Measurements from ENCODE around the gene GPHB5.
A peak's percentile ranks its signal among the peaks of the same experiment; 100 is the strongest.
"Not testable (repeated sequence)": the region's sequence is repeated elsewhere in the genome, so short reads cannot be mapped to it uniquely, and the experiment has no call there.

Gene GPHB5

GRCh38 chr14:63304429-63304828 lies 14.3 kb downstream of the GPHB5 start:
- not testable (repeated sequence) for H3K4me1 Mint-ChIP-seq; H3K36me3 Mint-ChIP-seq; H3K27ac Mint-ChIP-seq; ATAC-seq (ENCODE audit: low read depth); DNase-seq (ENCODE audit: low spot score in 2 of 2); H3K4me3 Mint-ChIP-seq; H3K9me3 Mint-ChIP-seq; H3K27me3 Mint-ChIP-seq

DNA sequence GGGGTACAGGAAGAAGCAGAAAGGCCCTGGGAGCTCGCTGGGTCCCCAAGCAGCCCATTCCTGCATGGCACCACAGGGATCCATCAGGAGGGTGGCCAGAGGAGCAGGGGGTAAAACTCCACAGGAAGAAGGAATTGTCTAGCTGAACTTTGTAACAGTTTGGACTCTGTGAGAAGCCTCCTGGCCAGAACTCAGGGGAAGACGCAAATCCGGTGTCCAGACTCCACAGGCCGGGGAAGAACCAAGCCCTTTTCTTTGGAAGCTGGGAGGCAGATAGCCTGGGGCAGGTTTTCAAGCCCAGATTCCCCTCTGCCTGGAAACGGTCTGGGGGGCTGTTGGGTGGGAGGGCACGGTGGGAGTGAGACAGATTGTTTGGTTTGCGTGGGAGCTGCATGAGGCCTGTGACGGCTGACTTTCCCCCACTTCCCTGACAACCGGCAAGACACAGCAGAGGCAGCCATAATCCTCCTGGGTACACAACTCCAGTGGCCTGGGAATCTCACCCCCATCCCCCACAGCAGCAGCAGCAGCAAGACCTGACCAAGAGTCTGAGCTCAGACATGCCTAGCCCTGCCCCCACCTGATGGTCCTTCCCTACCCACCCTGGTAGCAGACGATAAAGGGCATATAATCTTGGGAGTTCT lies 16.7 kb downstream of the GPHB5 start:
- Mint-ChIP-seq H3K4me1 (no peaks in the 10 kb centered on the region), H3K27me3 (peaks cover 2% of the 10 kb centered on the region), H3K9me3 (no peaks in the 10 kb centered on the region), H3K36me3 (no peaks in the 10 kb centered on the region), H3K27ac (no peak overlapping the region), H3K4me3 (no peak overlapping the region)
- DNase-seq (ENCODE audit: low spot score in 2 of 2) (no peak), ATAC-seq (ENCODE audit: low read depth) (no peak)

GRCh38 chr14:63300854-63301253 lies 17.9 kb downstream of the GPHB5 start:
- DNase-seq (ENCODE audit: low spot score in 2 of 2) (no peak), ATAC-seq (ENCODE audit: low read depth) (no peak)
- Mint-ChIP-seq H3K27me3 (peaks cover 2% of the 10 kb centered on the region), H3K36me3 (no peaks in the 10 kb centered on the region), H3K4me3 (no peak overlapping the region), H3K27ac (no peak overlapping the region), H3K9me3 (no peaks in the 10 kb centered on the region), H3K4me1 (no peaks in the 10 kb centered on the region)

- peaks cover 8% of the 10 kb centered on the region for H3K4me1 Mint-ChIP-seq
- no peak overlapping the region for H3K27ac Mint-ChIP-seq
- ATAC-seq (ENCODE audit: low read depth) (no peak), DNase-seq (ENCODE audit: low spot score in 2 of 2) (no peak)
- H3K9me3 Mint-ChIP-seq, result no peaks in the 10 kb centered on the region
- peaks cover 2% of the 10 kb centered on the region for H3K27me3 Mint-ChIP-seq
- H3K36me3 Mint-ChIP-seq, result no peaks in the 10 kb centered on the region
- no peak overlapping the region for H3K4me3 Mint-ChIP-seq
These were observed 19.2 kb downstream of the GPHB5 start for GRCh38 chr14:63299351-63300110.

DNA sequence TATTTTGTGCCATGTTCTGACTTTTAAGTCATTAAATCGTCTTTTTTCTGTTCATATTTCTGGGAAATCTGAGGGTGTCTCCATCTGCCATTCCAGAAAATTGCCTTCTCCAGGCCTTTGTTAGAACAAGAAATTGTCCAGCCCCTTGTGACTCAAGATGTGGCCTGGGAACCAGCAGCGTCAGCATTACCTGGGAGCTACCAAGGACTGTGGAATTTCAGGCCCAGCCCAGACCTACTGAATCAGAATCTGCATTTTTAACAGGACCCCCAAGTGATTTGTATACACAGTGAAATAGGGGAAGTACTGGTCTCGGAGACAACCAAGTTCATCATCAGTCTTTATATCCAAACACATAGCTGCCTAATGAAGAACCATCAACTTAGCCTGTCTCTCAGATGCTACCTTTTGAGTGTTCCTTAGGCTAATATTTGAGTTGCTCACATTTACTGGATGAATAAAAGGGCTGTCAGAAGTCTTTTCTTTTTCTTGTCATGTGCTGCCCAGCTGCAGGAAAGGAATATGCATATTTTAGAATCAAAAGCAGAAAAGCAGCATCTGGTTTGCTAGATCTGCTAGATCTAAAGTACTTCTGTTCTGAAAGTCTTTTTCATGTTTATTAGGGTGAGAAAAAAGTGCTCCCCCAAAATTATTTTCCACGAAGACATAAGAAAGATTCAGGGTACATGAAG lies 21.2 kb downstream of the GPHB5 start:
- H3K4me3 Mint-ChIP-seq, result no peak overlapping the region
- ATAC-seq (ENCODE audit: low read depth), result no peak
- no peak for DNase-seq (ENCODE audit: low spot score in 2 of 2)
- peaks cover 2% of the 10 kb centered on the region for H3K27me3 Mint-ChIP-seq
- H3K27ac Mint-ChIP-seq, result no peak overlapping the region
- H3K9me3 Mint-ChIP-seq, result no peaks in the 10 kb centered on the region
- peaks cover 10% of the 10 kb centered on the region for H3K4me1 Mint-ChIP-seq
- H3K36me3 Mint-ChIP-seq, result no peaks in the 10 kb centered on the region

DNA sequence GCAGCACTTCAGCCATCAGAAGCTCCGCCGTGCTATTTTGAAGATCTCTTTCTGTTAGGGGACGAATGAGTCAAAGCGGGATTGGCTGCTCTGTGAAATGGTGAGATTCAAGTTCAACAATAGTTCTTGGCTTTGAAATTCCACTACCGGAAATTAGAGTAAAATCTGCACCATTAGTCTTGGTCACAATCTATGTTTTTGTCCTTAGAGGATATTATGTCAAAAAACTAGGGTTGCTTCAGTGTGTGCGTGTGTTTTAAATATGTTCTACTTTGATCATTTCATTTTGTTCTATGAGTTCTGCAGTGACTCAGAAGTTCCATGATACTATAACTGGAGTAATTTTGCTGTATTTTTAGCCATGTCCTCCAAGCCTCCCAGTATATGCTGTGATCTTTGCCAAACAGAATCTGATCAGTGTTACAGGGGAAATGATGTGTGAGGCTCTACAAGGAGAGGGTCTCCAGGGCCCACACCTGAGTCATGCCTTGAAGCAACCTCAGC lies 22.6 kb downstream of the GPHB5 start:
- H3K9me3 Mint-ChIP-seq, result no peaks in the 10 kb centered on the region
- H3K4me3 Mint-ChIP-seq, result no peak overlapping the region
- no peak overlapping the region for H3K27ac Mint-ChIP-seq
- no peaks in the 10 kb centered on the region for H3K36me3 Mint-ChIP-seq
- ATAC-seq (ENCODE audit: low read depth) (no peak), DNase-seq (ENCODE audit: low spot score in 2 of 2) (no peak)
- peaks cover 6% of the 10 kb centered on the region for H3K27me3 Mint-ChIP-seq
- H3K4me1 Mint-ChIP-seq, result peaks cover 10% of the 10 kb centered on the region

DNA sequence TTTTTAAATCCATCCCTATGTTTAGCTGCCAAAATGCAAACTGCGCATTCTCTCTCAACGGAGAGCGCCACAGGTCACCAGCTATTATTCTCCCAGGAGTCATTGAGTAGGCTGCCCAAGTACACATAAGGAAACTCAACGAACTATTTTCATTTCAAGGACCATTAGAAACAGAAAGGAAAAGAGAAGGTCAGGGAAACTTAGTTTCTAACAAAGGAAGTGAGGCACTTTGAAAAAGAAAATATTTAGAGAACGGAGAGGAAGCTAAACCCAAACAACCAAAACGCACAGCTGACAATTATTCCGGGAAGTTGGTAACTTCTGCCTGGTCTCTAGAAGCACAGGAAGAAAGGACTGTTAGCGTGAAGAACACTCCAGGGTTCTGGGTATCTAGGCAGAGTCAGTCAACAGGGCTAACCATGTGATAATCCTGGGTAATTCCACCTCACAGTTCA lies 23.5 kb downstream of the GPHB5 start:
- Mint-ChIP-seq H3K9me3 (no peaks in the 10 kb centered on the region), H3K36me3 (no peaks in the 10 kb centered on the region), H3K4me1 (peaks cover 10% of the 10 kb centered on the region), H3K27ac (peak overlapping the region; percentile 10), H3K4me3 (peak overlapping the region; percentile 56), H3K27me3 (peaks cover 8% of the 10 kb centered on the region)
- ATAC-seq (ENCODE audit: low read depth) (peak; percentile 24), DNase-seq (ENCODE audit: low spot score in 2 of 2) (no peak)

DNA sequence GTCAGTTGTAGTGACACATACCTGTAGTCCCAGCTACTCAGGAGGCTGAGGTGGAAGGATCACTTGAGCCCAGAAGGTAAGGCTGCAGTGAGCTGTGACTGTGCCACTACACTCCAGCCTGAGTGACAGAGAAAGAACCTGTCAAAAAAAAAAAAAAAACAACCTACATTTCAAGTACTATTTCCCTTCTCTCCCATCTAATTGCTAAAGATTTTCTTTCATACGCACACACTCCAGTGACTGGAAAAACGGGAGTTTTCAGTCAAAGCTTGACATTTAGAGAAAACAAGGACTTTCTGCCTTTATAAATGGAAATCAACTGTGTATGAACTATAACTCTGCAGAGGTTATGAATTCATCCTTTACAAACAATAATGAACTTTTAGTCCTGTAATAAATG lies 25.9 kb downstream of the GPHB5 start:
- ATAC-seq (ENCODE audit: low read depth) (no peak), DNase-seq (ENCODE audit: low spot score in 2 of 2) (no peak)
- Mint-ChIP-seq H3K27me3 (peaks cover 8% of the 10 kb centered on the region), H3K36me3 (no peaks in the 10 kb centered on the region), H3K27ac (no peak overlapping the region), H3K4me1 (peaks cover 10% of the 10 kb centered on the region), H3K9me3 (no peaks in the 10 kb centered on the region), H3K4me3 (no peak overlapping the region)

- H3K27me3 Mint-ChIP-seq, result peaks cover 8% of the 10 kb centered on the region
- ATAC-seq (ENCODE audit: low read depth) (no peak), DNase-seq (ENCODE audit: low spot score in 2 of 2) (no peak)
- peaks cover 10% of the 10 kb centered on the region for H3K4me1 Mint-ChIP-seq
- H3K4me3 Mint-ChIP-seq, result no peak overlapping the region
- no peaks in the 10 kb centered on the region for H3K9me3 Mint-ChIP-seq
- no peak overlapping the region for H3K27ac Mint-ChIP-seq
- H3K36me3 Mint-ChIP-seq, result no peaks in the 10 kb centered on the region
These were observed 27.8 kb downstream of the GPHB5 start for GRCh38 chr14:63290741-63291430.

- no peak for DNase-seq (ENCODE audit: low spot score in 2 of 2)
- H3K9me3 Mint-ChIP-seq, result no peaks in the 10 kb centered on the region
- ATAC-seq (ENCODE audit: low read depth), result no peak
- no peaks in the 10 kb centered on the region for H3K4me1 Mint-ChIP-seq
- H3K27ac Mint-ChIP-seq, result no peak overlapping the region
- H3K36me3 Mint-ChIP-seq, result no peaks in the 10 kb centered on the region
- H3K27me3 Mint-ChIP-seq, result peaks cover 8% of the 10 kb centered on the region
- H3K4me3 Mint-ChIP-seq, result no peak overlapping the region
These were observed 29.9 kb downstream of the GPHB5 start for GRCh38 chr14:63288853-63289252.

DNA sequence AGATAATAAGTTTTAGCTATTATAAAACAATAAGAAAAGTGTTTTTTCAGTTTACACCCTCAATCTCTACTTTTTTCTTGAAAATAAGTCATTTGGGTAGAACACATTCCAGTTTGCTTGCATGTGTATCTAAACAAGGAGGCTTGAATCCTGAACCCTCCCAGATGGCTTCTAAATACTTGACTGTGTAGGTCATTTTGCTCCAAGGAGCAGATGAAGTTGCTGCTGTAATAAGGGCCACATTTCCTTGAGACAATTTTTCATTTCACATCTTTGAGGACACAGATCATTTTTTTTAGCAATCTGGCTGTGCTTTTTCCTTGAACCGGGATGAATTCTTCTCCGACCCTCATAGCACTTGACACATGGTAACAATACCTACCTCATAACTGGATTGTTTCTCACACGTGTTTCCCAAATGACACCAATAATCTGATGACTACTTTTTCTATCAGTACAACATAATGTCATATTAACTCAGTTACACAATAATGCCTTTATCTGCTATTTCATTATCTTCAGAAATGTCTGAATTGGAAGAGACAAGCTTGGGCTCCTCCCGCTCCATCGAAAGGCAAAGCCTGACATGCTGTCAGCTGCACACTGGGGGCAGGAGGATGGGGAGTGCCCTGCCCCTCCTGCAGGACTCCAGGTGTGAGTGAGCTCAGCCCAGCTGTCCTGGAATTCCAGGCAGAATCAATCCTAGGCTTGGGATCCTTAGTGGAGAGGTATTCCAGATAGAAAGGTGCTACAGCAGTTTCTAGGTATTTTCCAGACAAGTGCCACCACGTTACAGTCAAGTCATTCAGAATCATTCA lies 30.9 kb downstream of the GPHB5 start:
- ATAC-seq (ENCODE audit: low read depth) (no peak), DNase-seq (ENCODE audit: low spot score in 2 of 2) (no peak)
- no peaks in the 10 kb centered on the region for H3K4me1 Mint-ChIP-seq
- no peak overlapping the region for H3K27ac Mint-ChIP-seq
- H3K9me3 Mint-ChIP-seq, result no peaks in the 10 kb centered on the region
- peaks cover 8% of the 10 kb centered on the region for H3K27me3 Mint-ChIP-seq
- H3K36me3 Mint-ChIP-seq, result no peaks in the 10 kb centered on the region
- no peak overlapping the region for H3K4me3 Mint-ChIP-seq

- Mint-ChIP-seq H3K9me3 (no peaks in the 10 kb centered on the region), H3K36me3 (no peaks in the 10 kb centered on the region), H3K4me3 (no peak overlapping the region), H3K4me1 (no peaks in the 10 kb centered on the region), H3K27me3 (peaks cover 3% of the 10 kb centered on the region), H3K27ac (no peak overlapping the region)
- ATAC-seq (ENCODE audit: low read depth) (no peak), DNase-seq (ENCODE audit: low spot score in 2 of 2) (no peak)
These were observed 32.7 kb downstream of the GPHB5 start for GRCh38 chr14:63286071-63286470.

- Mint-ChIP-seq H3K4me1 (no peaks in the 10 kb centered on the region), H3K9me3 (no peaks in the 10 kb centered on the region), H3K4me3 (no peak overlapping the region), H3K36me3 (no peaks in the 10 kb centered on the region), H3K27me3 (peaks cover 6% of the 10 kb centered on the region), H3K27ac (no peak overlapping the region)
- no peak for ATAC-seq (ENCODE audit: low read depth)
- DNase-seq (ENCODE audit: low spot score in 2 of 2), result no peak
These were observed 34.9 kb downstream of the GPHB5 start for GRCh38 chr14:63283884-63284248.
